ENCODE results near the gene CYS1.

Gene CYS1

DNA sequence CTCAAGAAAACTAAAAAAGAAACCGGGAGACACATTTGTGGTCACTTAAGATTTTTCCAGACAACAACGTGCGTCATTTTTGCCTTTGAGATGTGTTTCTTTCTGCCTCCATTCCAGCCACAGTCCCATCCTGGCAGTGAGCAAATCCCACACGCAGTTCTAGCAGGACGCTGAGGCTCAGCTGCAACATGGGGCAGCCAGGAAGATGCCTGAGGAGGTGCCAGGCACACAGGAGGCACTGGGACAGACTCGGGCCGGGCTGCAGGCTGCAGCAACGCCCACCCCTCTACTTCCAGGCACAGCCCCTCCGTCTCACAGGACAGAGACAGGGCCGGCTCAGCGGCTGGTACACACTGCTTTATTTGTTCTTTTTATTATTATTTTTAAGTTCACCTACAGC lies 23.8 kb downstream of the CYS1 start:
- peak overlapping the region; percentile 43 to 89 (median 86) for H3K27ac Mint-ChIP-seq
- no peak for TF ChIP-seq CTCF (IDR thresholded peaks at IDR 0.05; ENCODE audit: unreplicated experiment in 3 of 3)
- H3K4me3 Mint-ChIP-seq = no peak overlapping the region
- H3K36me3 Mint-ChIP-seq (ENCODE audit: low read depth) = peaks cover 40% of the 10 kb centered on the region
- H3K4me1 Mint-ChIP-seq = peaks cover 32% of the 10 kb centered on the region
- no peaks in the 10 kb centered on the region for H3K9me3 Mint-ChIP-seq
- no peaks in the 10 kb centered on the region for H3K27me3 Mint-ChIP-seq (ENCODE audit: low read depth)

- Mint-ChIP-seq H3K4me1 (peaks cover 32% of the 10 kb centered on the region), H3K36me3 (ENCODE audit: low read depth) (peaks cover 41% of the 10 kb centered on the region), H3K4me3 (no peak overlapping the region), H3K27me3 (ENCODE audit: low read depth) (no peaks in the 10 kb centered on the region), H3K27ac (peak overlapping the region in 2 of 3 experiments; percentile 37 to 55), H3K9me3 (no peaks in the 10 kb centered on the region)
- TF ChIP-seq CTCF (IDR thresholded peaks at IDR 0.05; ENCODE audit: unreplicated experiment in 3 of 3) = no peak
Observed at GRCh38 chr2:10054976-10055375, 25.2 kb downstream of the CYS1 start.

GRCh38 chr2:10054424-10054823 lies 25.8 kb downstream of the CYS1 start:
- TF ChIP-seq CTCF (IDR thresholded peaks at IDR 0.05; ENCODE audit: unreplicated experiment in 3 of 3) = no peak
- Mint-ChIP-seq H3K27me3 (ENCODE audit: low read depth) (no peaks in the 10 kb centered on the region), H3K4me1 (peaks cover 36% of the 10 kb centered on the region), H3K9me3 (no peaks in the 10 kb centered on the region), H3K4me3 (no peak overlapping the region), H3K27ac (peak overlapping the region; percentile 37 to 55 (median 44)), H3K36me3 (ENCODE audit: low read depth) (peaks cover 46% of the 10 kb centered on the region)

GRCh38 chr2:10053351-10053750 lies 26.9 kb downstream of the CYS1 start:
- H3K4me1 Mint-ChIP-seq = peaks cover 44% of the 10 kb centered on the region
- TF ChIP-seq CTCF (IDR thresholded peaks at IDR 0.05; ENCODE audit: unreplicated experiment in 3 of 3) = no peak
- H3K9me3 Mint-ChIP-seq = no peaks in the 10 kb centered on the region
- peaks cover 55% of the 10 kb centered on the region for H3K36me3 Mint-ChIP-seq (ENCODE audit: low read depth)
- H3K4me3 Mint-ChIP-seq = no peak overlapping the region
- H3K27me3 Mint-ChIP-seq (ENCODE audit: low read depth) = no peaks in the 10 kb centered on the region
- no peak overlapping the region for H3K27ac Mint-ChIP-seq

GRCh38 chr2:10052216-10052615 lies 28.0 kb downstream of the CYS1 start:
- Mint-ChIP-seq H3K27me3 (ENCODE audit: low read depth) (no peaks in the 10 kb centered on the region), H3K36me3 (ENCODE audit: low read depth) (peaks cover 57% of the 10 kb centered on the region)
- TF ChIP-seq CTCF (IDR thresholded peaks at IDR 0.05; ENCODE audit: unreplicated experiment in 3 of 3) = no peak

GRCh38 chr2:10048501-10049171 lies 31.6 kb downstream of the CYS1 start:
- Mint-ChIP-seq H3K36me3 (ENCODE audit: low read depth) (peaks cover 46% of the 10 kb centered on the region), H3K9me3 (no peaks in the 10 kb centered on the region), H3K27ac (peak overlapping the region in 2 of 3 experiments; percentile 20 to 27), H3K4me3 (peak overlapping the region in 1 of 3 experiments; percentile 46), H3K27me3 (ENCODE audit: low read depth) (no peaks in the 10 kb centered on the region), H3K4me1 (peaks cover 37% of the 10 kb centered on the region)
- peak; percentile 57 to 74 (median 60) for TF ChIP-seq CTCF (IDR thresholded peaks at IDR 0.05; ENCODE audit: unreplicated experiment in 3 of 3)

More at GRCh38 chr2:10052216-10052615, 28.0 kb downstream of the CYS1 start:
- no peak overlapping the region for H3K27ac Mint-ChIP-seq
- H3K4me3 Mint-ChIP-seq = no peak overlapping the region
- no peaks in the 10 kb centered on the region for H3K9me3 Mint-ChIP-seq
- H3K4me1 Mint-ChIP-seq = peaks cover 44% of the 10 kb centered on the region

All from nephron (organoid).